Omental fat pad (tissue), 4 donors: ENCODE results near the gene AUTS2. TPM values are rescaled to one million over a fixed set of nuclear protein-coding genes. Genes with fewer than 3 reads are reported as not detected.
"Not testable (repeated sequence)": the region's sequence is repeated elsewhere in the genome, so short reads cannot be mapped to it uniquely, and the experiment has no call there.

Experiments
- ATAC-seq: fragments of 150-250 bp; one replicate; pipeline ENCODE4 v1.9.1; 2016; ENCODE audit warnings: mild to moderate bottlenecking, moderate library complexity; ENCODE audit not compliant: low FRiP score
- DNase-seq: peaks from one replicate; pipeline ENCODE4 v3.0.0-alpha.2; 2019; ENCODE audit warnings: low spot score
- total RNA-seq, 4 donors: library from RNA; depleted of rRNA; stranded (reverse); fragments of >200 nt; gene quantifications; one replicate each; pipeline ENCODE4 v1.1.0, GENCODE V29; 2016
- TF ChIP-seq, protein P1 (sequence below), 3 donors: fragments of 450-650 bp; IDR thresholded peaks; one replicate each; pipeline ENCODE4 v1.5.1; 2016 to 2017; ENCODE audit warnings: antibody characterized with exemption in 3 of 3, mild to moderate bottlenecking in 3 of 3, moderate library complexity in 2 of 3

Gene AUTS2
- total RNA-seq, 4 donors from 2014 or later: 13.2 to 27.0 (median 21.2) TPM

DNA sequence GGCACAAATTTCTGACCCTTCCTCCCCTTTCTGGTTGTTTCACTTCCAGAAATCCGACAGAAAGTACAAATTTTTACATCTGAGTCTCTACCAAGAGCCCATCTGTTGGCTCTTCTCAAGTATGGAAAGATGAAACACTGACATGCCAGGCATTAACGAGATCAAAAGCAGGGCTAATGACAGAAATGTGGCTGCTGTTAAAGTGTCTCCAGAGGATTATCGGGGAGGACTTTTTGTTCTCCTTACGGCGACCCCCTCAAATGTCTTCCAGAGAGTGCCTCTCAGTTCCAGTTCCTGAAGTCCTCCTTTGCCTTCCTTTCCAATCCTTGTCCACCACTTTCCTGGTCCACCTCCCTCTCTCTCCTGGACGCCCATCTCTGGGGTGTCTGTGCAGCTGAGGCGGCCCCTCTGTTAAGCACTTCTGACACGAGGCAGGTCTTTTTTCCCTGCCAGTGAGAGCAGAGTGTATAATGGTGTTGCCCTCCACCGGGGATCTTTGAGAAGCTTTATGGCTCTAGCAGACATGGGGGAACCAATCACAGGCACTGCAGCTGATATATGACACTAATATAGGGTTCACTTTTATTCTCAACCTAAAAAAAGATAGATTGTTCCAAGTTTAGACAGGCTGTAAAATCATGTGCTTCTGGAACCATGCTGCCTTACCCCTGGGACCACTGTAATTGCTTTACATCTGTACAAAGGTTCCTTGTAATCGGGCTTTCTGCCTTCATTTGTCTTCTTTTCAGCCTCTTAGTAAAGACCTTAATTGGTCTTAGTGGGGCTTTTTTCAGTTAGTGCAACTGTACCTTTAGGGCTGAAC is 757.1 kb downstream of the AUTS2 start:
- ATAC-seq (no peak), DNase-seq (no peak)
- TF ChIP-seq, protein P1, sequence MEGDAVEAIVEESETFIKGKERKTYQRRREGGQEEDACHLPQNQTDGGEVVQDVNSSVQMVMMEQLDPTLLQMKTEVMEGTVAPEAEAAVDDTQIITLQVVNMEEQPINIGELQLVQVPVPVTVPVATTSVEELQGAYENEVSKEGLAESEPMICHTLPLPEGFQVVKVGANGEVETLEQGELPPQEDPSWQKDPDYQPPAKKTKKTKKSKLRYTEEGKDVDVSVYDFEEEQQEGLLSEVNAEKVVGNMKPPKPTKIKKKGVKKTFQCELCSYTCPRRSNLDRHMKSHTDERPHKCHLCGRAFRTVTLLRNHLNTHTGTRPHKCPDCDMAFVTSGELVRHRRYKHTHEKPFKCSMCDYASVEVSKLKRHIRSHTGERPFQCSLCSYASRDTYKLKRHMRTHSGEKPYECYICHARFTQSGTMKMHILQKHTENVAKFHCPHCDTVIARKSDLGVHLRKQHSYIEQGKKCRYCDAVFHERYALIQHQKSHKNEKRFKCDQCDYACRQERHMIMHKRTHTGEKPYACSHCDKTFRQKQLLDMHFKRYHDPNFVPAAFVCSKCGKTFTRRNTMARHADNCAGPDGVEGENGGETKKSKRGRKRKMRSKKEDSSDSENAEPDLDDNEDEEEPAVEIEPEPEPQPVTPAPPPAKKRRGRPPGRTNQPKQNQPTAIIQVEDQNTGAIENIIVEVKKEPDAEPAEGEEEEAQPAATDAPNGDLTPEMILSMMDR (IDR thresholded peaks at IDR 0.05): no peak

DNA sequence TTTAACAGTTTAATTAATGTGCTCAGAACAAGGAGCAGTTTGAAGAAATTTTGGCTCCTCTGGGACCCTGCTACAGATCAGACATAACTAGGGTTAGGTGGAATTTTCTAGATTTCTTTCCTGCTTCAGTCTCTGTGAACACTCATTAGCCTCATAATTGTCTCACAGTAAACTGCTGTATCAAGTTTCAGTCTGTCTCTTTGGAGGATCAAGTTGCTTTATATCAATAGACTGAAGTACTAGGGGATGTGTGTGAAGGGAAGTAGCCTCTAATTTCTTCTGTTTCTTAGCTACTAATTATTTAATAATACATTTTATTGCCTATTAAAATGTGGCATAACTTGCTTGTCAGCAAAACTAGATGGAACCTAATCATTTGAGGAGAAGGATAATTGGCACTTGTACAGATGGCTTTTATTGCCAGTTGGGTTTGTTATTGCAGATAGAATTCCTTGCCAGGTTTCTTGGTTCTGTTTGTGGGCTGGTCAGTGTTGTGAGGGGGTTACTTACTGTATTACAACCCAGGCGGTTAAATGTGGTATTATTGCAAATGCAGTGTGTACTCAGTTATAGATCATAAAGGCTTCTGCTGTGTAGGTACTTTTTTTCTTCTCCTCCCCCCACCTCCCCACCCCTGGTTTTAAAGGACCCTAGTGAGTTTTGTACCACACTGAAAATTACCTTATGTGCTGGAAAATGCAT is 758.0 kb downstream of the AUTS2 start:
- DNase-seq: no peak
- TF ChIP-seq, protein P1 (IDR thresholded peaks at IDR 0.05): no peak
- no peak for ATAC-seq

DNA sequence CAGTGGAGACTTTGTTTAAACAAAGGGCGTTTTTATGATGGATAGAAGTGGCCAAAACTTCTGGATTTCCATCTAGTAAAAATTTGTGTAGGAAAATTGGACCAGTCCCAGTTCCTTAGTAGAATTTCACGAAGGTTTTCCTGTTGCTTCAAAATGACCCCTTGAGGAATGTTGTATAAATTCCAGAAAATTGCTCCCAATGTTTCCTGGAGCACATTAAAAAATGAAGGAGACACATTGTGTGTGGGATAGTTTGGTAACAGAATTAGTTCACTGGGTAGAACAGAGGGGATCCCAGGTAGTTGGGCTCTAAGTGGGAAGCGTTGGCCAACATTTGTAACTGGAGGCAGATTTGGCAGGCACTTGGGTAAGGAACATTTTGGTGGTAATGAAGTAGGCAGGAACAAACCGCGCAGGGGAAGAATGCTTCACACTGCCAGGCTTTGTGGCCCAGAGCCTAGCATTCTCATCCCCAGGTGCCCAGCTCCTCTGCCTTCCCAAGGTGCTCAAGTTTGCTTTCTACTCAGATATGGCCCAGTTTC is 758.6 kb downstream of the AUTS2 start:
- DNase-seq: no peak
- TF ChIP-seq, protein P1 (IDR thresholded peaks at IDR 0.05): no peak
- no peak for ATAC-seq

DNA sequence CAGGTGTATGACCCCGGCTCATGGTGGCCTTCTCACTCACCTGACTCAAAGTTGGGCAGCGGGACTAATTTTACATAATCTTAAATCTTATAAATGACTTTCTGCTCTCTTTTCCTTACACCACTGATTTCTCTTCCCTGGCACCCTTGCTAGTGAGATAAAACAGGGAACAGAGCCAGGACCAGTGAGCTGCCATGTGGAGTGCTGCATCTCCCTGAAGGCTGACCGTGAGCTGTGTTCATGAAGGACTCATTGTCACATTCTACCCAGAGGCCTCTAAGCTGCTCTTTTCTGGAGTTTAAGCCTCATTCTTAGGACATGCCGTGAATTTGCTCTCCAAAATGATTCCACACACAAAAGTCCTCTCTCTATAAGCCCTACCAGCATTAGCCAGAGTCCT is 762.3 kb downstream of the AUTS2 start:
- no peak for DNase-seq
- TF ChIP-seq, protein P1 (IDR thresholded peaks at IDR 0.05): no peak

DNA sequence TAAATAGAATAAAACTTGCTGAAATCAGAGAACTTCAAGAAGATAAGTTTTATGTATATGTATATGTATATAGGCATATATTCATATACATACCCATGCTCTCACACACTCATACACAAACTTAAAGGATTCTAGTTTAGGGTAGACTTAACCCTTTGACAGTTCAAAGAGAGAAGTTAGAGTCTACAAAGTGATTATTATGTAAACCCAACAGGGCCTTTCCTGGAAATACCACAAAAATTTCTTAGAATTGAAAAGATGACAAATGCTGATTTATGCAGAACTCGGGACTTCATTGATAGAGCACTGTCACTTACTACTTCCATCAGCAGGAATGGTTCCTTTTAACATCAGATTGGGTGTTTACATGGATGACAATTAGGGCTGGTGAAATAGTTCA is 763.5 kb downstream of the AUTS2 start:
- ATAC-seq (no peak), DNase-seq (no peak)
- TF ChIP-seq, protein P1 (IDR thresholded peaks at IDR 0.05): no peak

More for the DNA sequence above, 762.3 kb downstream of the AUTS2 start:
- no peak for ATAC-seq

DNA sequence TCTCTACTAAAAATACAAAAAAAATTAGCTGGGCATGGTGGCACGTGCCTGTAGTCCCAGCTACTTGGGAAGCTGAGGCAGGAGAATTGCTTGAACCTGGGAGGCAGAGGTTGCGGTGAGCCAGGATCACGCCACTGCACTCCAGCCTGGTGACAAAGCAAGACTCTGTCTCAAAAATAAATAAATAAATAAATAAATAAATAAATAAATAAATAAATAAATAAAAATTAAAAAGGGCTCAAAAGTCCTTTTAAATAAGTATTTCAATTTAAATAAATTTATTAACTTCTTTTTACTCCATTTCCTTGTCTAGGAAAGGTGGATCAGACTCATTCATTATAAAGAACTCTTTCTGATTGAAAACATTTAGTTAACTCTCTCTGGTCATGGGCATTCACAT is 766.1 kb downstream of the AUTS2 start:
- DNase-seq, ATAC-seq: not testable (repeated sequence)

DNA sequence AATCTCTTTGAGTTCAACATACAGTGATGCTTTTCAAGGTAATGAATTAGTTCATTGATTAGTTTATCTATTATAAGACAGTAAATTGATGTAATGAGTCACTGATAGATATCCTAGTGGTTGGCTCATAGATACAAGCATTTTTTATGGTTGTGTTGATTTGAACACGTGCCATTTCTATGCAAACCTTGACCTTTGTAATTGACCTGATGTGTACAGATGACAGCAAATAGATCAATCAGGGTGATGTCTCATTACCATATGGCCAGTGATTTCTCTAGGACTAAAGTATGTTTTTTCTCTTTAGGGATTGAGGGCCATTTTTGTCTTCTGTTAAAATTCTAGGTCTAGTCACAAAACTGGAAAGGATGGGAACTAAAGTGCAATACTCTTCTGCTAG is 773.4 kb downstream of the AUTS2 start:
- no peak for ATAC-seq
- TF ChIP-seq, protein P1 (IDR thresholded peaks at IDR 0.05): no peak
- DNase-seq: no peak
